Fibroblast of pulmonary artery (primary cell): Measurements from ENCODE around the gene GRIK3.
"Not testable (repeated sequence)": the region's sequence is repeated elsewhere in the genome, so short reads cannot be mapped to it uniquely, and the experiment has no call there.

Experiments
- DNase-seq: peaks from one replicate; pipeline ENCODE4 v3.0.0-alpha.2; 2010; ENCODE audit warnings: low read depth
- H3K4me3 ChIP-seq: replicated peaks from 2 replicates; pipeline ENCODE4 v1.5.1; 2011; ENCODE audit warnings: low read depth, mild to moderate bottlenecking, control low read depth, low read length, moderate library complexity
- CTCF ChIP-seq: IDR thresholded peaks from 2 replicates; pipeline ENCODE4 v1.5.1; 2011; ENCODE audit warnings: mild to moderate bottlenecking, control low read depth, low read length, inconsistent platforms; ENCODE audit errors: missing control alignments

Gene GRIK3

GRCh38 chr1:36922593-36923426 lies 111.5 kb downstream of the GRIK3 start:
- TF ChIP-seq CTCF, result no peak
- no peak for DNase-seq
- H3K4me3 ChIP-seq, result no peak overlapping the region

- no peak for DNase-seq
- TF ChIP-seq CTCF, result no peak
- H3K4me3 ChIP-seq, result no peak overlapping the region
Measured at GRCh38 chr1:36922071-36922470, 112.2 kb downstream of the GRIK3 start.

- DNase-seq, result no peak
- TF ChIP-seq CTCF, result no peak
- H3K4me3 ChIP-seq, result no peak overlapping the region
Measured at GRCh38 chr1:36920801-36921405, 113.4 kb downstream of the GRIK3 start.

GRCh38 chr1:36920371-36920770 lies 113.9 kb downstream of the GRIK3 start:
- H3K4me3 ChIP-seq, result no peak overlapping the region
- DNase-seq, result no peak
- TF ChIP-seq CTCF, result no peak

GRCh38 chr1:36919491-36920145 lies 114.7 kb downstream of the GRIK3 start:
- no peak for TF ChIP-seq CTCF
- no peak for DNase-seq

GRCh38 chr1:36918604-36919003 lies 115.7 kb downstream of the GRIK3 start:
- no peak overlapping the region for H3K4me3 ChIP-seq
- no peak for DNase-seq
- TF ChIP-seq CTCF, result no peak

More at GRCh38 chr1:36919491-36920145, 114.7 kb downstream of the GRIK3 start:
- H3K4me3 ChIP-seq, result no peak overlapping the region

GRCh38 chr1:36916542-36916941 lies 117.8 kb downstream of the GRIK3 start:
- DNase-seq, H3K4me3 ChIP-seq: not testable (repeated sequence)
